B cell (primary cell): Measurements from ENCODE around the gene CIBAR2. TPM values are rescaled to one million over a fixed set of nuclear protein-coding genes. Genes with fewer than 3 reads are reported as not detected.

ENCODE experiments used
- ATAC-seq: fragments of 200-7000 bp; cut with Tn5 transposase; one replicate; pipeline ENCODE4 v1.10.0; 2021; ENCODE audit warnings: low read depth, mild to moderate bottlenecking, moderate number of reproducible peaks, moderate library complexity
- CTCF ChIA-PET: fragments of 350-600 bp; sonication (Branson Sonifier 250); formaldehyde crosslinking; loops from one replicate; lab custom pipeline; 2021; ENCODE audit warnings: antibody characterized with exemption, inconsistent platforms; lab: Charles Lee
- POLR2A ChIA-PET: fragments of 350-600 bp; sonication (Branson Sonifier 250); formaldehyde crosslinking; loops from one replicate; lab custom pipeline; 2021; ENCODE audit warnings: antibody characterized with exemption; lab: Charles Lee
- DNase-seq: peaks from one replicate; pipeline ENCODE4 v3.0.0; 2013
- H2AFZ ChIP-seq: 2 replicates; pipeline ENCODE4 v1.6.1; 2012; ENCODE audit warnings: mild to moderate bottlenecking, low read depth, low read length; ENCODE audit not compliant: insufficient read depth, poor library complexity, severe bottlenecking
- H3K27ac ChIP-seq, 2 donors: 1 replicate in 1 of 2; 2 replicates in 1 of 2; pipeline ENCODE4 v1.5.1; 2012 to 2013; ENCODE audit warnings: low read length in 2 of 2, mild to moderate bottlenecking in 2 of 2, moderate library complexity in 1 of 2
- H3K27me3 ChIP-seq, 4 experiments: fragments of 200-600 bp in 1 of 4; sonication (generic) in 1 of 4; replicated peaks in 1 of 4; 1 replicate in 2 of 4; 2 replicates in 2 of 4; pipeline versions ENCODE4 v1.6.1 to v1.7.0; 2013 to 2016; ENCODE audit warnings: low read length in 3 of 4, mild to moderate bottlenecking in 2 of 4, mixed read lengths in 1 of 4, moderate library complexity in 1 of 4; ENCODE audit not compliant: insufficient read depth in 4 of 4, control insufficient read depth in 3 of 4; ENCODE audit errors: control extremely low read depth in 1 of 4
- H3K36me3 ChIP-seq, 2 experiments: replicated peaks in 1 of 2; 1 replicate in 1 of 2; 2 replicates in 1 of 2; pipeline versions ENCODE4 v1.6.1 to v1.7.1; 2013; ENCODE audit warnings: low read length in 1 of 2; ENCODE audit not compliant: insufficient read depth in 2 of 2, control insufficient read depth in 1 of 2; ENCODE audit errors: control extremely low read depth in 1 of 2, extremely low read depth in 1 of 2
- H3K4me1 ChIP-seq, 2 donors: fragments of 200-600 bp in 1 of 2; sonication (generic) in 1 of 2; 1 replicate in 1 of 2; 2 replicates in 1 of 2; pipeline versions ENCODE4 v1.5.1 to v1.6.1; 2013 to 2017; ENCODE audit warnings: low read length in 2 of 2; ENCODE audit not compliant: control insufficient read depth in 2 of 2, insufficient read depth in 2 of 2
- H3K4me2 ChIP-seq: replicated peaks from 2 replicates; pipeline ENCODE3; 2012; ENCODE audit warnings: mild to moderate bottlenecking, low read depth, low read length; ENCODE audit not compliant: poor library complexity, severe bottlenecking
- H3K4me3 ChIP-seq, 5 experiments: fragments of 200-600 bp in 1 of 5; sonication (generic) in 1 of 5; 1 replicate in 3 of 5; 2 replicates in 2 of 5; pipeline versions ENCODE4 v1.5.1 to v1.7.0; 2011 to 2016; ENCODE audit warnings: low read length in 4 of 5, mild to moderate bottlenecking in 4 of 5, low read depth in 2 of 5, control low read depth in 1 of 5, moderate library complexity in 1 of 5; ENCODE audit not compliant: insufficient read depth in 1 of 5; ENCODE audit errors: control extremely low read depth in 1 of 5, extremely low read depth in 1 of 5
- H3K79me2 ChIP-seq: fragments of 200-600 bp; sonication (generic); one replicate; pipeline ENCODE4 v1.6.0; 2016; ENCODE audit warnings: low read length; ENCODE audit not compliant: control insufficient read depth, insufficient read depth
- H3K9ac ChIP-seq: fragments of 200-600 bp; sonication (generic); 2 replicates; pipeline ENCODE4 v1.6.1; 2017; ENCODE audit warnings: mild to moderate bottlenecking, low read length, moderate library complexity
- H3K9me3 ChIP-seq, 3 donors: one replicate each; pipeline versions ENCODE4 v1.6.1 to v1.7.1; 2013; ENCODE audit warnings: low read length in 2 of 3; ENCODE audit not compliant: control insufficient read depth in 2 of 3, insufficient read depth in 1 of 3; ENCODE audit errors: control extremely low read depth in 1 of 3
- H4K20me1 ChIP-seq: 2 replicates; pipeline ENCODE4 v1.6.0; 2012; ENCODE audit warnings: mild to moderate bottlenecking, low read length; ENCODE audit not compliant: insufficient read depth, control insufficient read depth, poor library complexity, severe bottlenecking
- H3K27ac Mint-ChIP-seq: one replicate; pipeline ENCODE4 v1.8.0; 2021; ENCODE audit warnings: mixed read lengths
- H3K27me3 Mint-ChIP-seq: one replicate; pipeline ENCODE4 v1.8.0; 2021; ENCODE audit warnings: mixed read lengths
- H3K4me1 Mint-ChIP-seq: one replicate; pipeline ENCODE4 v1.8.0; 2021; ENCODE audit warnings: mixed read lengths
- H3K4me3 Mint-ChIP-seq: one replicate; pipeline ENCODE4 v1.8.0; 2021; ENCODE audit warnings: mixed read lengths
- H3K9me3 Mint-ChIP-seq: one replicate; pipeline ENCODE4 v1.8.0; 2022; ENCODE audit warnings: mixed read lengths; ENCODE audit not compliant: insufficient read depth
- EZH2 ChIP-seq: IDR thresholded peaks from 2 replicates; pipeline ENCODE4 v1.6.1; 2012; ENCODE audit warnings: borderline replicate concordance, low read depth, mild to moderate bottlenecking, moderate library complexity, low read length; ENCODE audit not compliant: insufficient read depth, poor library complexity, severe bottlenecking
- WGBS: methylation state at CpG from one replicate; pipeline ENCODE4 v1.1.5; 2013; ENCODE audit warnings: missing lambda C conversion rate; ENCODE audit not compliant: insufficient coverage; 5-methylcytosine and 5-hydroxymethylcytosine counted together
- intact Hi-C: fragments of 100-400 bp; cut with micrococcal nuclease; formaldehyde crosslinking; loops from one replicate; pipeline ENCODE4 v1.10.0; 2022
- polyA plus RNA-seq: library from polyadenylated mRNA; depleted of rRNA; stranded (reverse); fragments of >200 nt; gene quantifications from 2 replicates; pipeline ENCODE4 v1.2.3, GENCODE V29; 2012
- total RNA-seq, 2 donors: library from RNA; stranded (reverse); fragments of 120-200 nt in 1 of 2; gene quantifications; 1 replicate in 1 of 2; 2 replicates in 1 of 2; pipeline versions ENCODE4 v1.2.3 to v1.2.4, GENCODE V29; 2013 to 2022
- TF ChIP-seq, protein P1 (sequence below): fragments of 200-600 bp; IDR thresholded peaks from one replicate; pipeline ENCODE4 v1.8.0; 2022; ENCODE audit warnings: antibody characterized with exemption, mild to moderate bottlenecking

The CIBAR2 gene
- total and polyA plus RNA-seq, 2 donors (not counting 1 experiment from before 2014, with no cell fraction given), result not detected

DNA sequence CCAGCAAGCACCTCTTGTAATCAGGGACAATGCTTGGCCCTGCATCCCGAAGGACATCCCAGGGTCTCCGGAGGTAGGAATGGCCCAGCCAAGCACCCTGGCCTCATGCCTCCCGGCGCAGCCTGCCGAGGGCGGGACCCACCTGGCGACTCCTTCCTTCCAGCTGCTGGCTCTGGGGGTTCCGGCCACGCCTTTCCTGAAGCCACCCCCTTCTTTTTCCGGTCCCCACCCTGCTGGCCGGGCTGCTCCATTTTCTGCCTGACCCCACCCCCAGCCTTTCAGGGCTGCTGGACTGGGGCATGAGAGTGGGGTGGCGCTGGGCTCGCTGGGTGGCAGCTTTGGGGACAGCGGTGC lies 22.5 kb upstream of the CIBAR2 start:
- H3K36me3 ChIP-seq, result no peaks in the 10 kb centered on the region
- POLR2A ChIA-PET, result no interaction called here
- H3K27ac ChIP-seq, result no peak overlapping the region
- CTCF ChIA-PET, result interaction anchor here (1.5 kb wide), 1 partner anchor 20 kb away, joined by 3 read pairs; no protein-coding TSS in a partner anchor
- peaks cover 9 to 26% of the 10 kb centered on the region in 2 donors for H3K4me1 ChIP-seq
- intact Hi-C loops, result no loop called here
- Mint-ChIP-seq H3K4me3 (no peak overlapping the region), H3K9me3 (no peaks in the 10 kb centered on the region), H3K27me3 (peaks cover 26% of the 10 kb centered on the region), H3K4me1 (peaks cover 11% of the 10 kb centered on the region), H3K27ac (no peak overlapping the region)
- TF ChIP-seq, protein P1, sequence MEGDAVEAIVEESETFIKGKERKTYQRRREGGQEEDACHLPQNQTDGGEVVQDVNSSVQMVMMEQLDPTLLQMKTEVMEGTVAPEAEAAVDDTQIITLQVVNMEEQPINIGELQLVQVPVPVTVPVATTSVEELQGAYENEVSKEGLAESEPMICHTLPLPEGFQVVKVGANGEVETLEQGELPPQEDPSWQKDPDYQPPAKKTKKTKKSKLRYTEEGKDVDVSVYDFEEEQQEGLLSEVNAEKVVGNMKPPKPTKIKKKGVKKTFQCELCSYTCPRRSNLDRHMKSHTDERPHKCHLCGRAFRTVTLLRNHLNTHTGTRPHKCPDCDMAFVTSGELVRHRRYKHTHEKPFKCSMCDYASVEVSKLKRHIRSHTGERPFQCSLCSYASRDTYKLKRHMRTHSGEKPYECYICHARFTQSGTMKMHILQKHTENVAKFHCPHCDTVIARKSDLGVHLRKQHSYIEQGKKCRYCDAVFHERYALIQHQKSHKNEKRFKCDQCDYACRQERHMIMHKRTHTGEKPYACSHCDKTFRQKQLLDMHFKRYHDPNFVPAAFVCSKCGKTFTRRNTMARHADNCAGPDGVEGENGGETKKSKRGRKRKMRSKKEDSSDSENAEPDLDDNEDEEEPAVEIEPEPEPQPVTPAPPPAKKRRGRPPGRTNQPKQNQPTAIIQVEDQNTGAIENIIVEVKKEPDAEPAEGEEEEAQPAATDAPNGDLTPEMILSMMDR, result no peak
- TF ChIP-seq EZH2, result no peak
- H3K9me3 ChIP-seq, result peaks cover 0 to 11% (median 0%) of the 10 kb centered on the region in 3 donors
- H3K4me3 ChIP-seq, result no peak overlapping the region
- H3K4me2 ChIP-seq, result no peak overlapping the region
- DNase-seq, result no peak
- ATAC-seq, result no peak
- no peaks in the 10 kb centered on the region for H4K20me1 ChIP-seq
- peaks cover 0 to 19% (median 7%) of the 10 kb centered on the region in 4 experiments for H3K27me3 ChIP-seq
- WGBS, result 73% methylated on average over 10 of the region's 14 CpGs
- H3K79me2 ChIP-seq, result no peaks in the 10 kb centered on the region
- H2AFZ ChIP-seq, result no peak overlapping the region
- no peak overlapping the region for H3K9ac ChIP-seq

DNA sequence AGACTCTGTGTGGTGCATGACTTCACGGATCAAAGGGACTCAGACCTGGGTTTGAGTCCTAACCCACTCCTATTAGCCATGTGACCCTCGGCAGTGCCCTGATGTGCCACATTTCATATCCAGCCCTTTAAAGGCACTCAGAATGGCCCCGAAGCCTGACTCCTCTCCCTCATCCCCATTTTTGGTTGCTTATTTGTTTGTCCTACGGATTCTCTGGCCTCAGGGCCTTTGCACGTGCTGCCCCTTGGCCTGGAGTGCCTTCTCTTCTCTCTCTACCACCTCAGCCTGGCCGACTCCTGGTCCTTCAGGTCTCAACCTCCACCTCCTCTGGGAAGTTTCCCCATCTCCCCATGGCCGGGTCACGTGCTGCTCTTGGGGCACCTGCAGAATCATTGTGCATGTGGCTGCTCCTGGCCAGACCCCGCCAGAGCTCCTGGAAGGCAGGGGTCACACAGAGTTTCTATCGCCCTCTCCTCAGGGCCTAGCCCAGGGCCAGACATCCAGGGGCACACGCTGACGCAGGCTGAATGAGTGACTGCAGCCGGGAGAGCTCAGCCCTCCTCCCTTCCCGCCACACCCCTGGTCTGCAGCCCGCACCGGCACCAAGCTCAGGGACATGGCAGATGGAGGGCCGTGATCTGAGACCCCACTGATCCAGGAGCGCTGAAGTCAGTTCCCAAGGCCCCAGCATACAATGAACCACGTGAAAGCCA lies 22.0 kb upstream of the CIBAR2 start:
- Histone ChIP-seq H3K9ac (no peak overlapping the region), H4K20me1 (no peaks in the 10 kb centered on the region), H3K79me2 (no peaks in the 10 kb centered on the region), H3K4me2 (no peak overlapping the region), H3K36me3 (no peaks in the 10 kb centered on the region), H3K9me3 (peaks cover 0 to 11% (median 0%) of the 10 kb centered on the region in 3 donors), H3K27me3 (peaks cover 0 to 19% (median 7%) of the 10 kb centered on the region in 4 experiments), H2AFZ (no peak overlapping the region), H3K27ac (no peak overlapping the region), H3K4me3 (no peak overlapping the region), H3K4me1 (peaks cover 9 to 26% of the 10 kb centered on the region in 2 donors)
- ChIA-PET CTCF (interaction anchor here (1.5 kb wide), 1 partner anchor 19 kb away, joined by 3 read pairs; no protein-coding TSS in a partner anchor), POLR2A (no interaction called here)
- TF ChIP-seq, protein P1, result no peak
- no peak for TF ChIP-seq EZH2
- Mint-ChIP-seq H3K27me3 (peaks cover 21% of the 10 kb centered on the region), H3K9me3 (no peaks in the 10 kb centered on the region), H3K4me1 (peaks cover 11% of the 10 kb centered on the region), H3K27ac (no peak overlapping the region), H3K4me3 (no peak overlapping the region)
- WGBS, result 92% methylated on average over 19 of the region's 19 CpGs
- DNase-seq, result no peak
- no peak for ATAC-seq
- intact Hi-C loops, result no loop called here
